Posterior cingulate gyrus (tissue), 11 donors: Measurements from ENCODE around the gene SLC39A8.
"Not testable (repeated sequence)": the region's sequence is repeated elsewhere in the genome, so short reads cannot be mapped to it uniquely, and the experiment has no call there.

Experiments
- DNase-seq, 10 donors: peaks; one replicate each; pipeline versions ENCODE4 v3.0.0 to v3.0.0-alpha.2; 2020 to 2021; ENCODE audit warnings: mixed read lengths in 3 of 10
- intact Hi-C: fragments of 100-400 bp; cut with DNase I; formaldehyde crosslinking; loops from one replicate; pipeline ENCODE4 v1.15.1; 2023

SLC39A8 gene

DNA sequence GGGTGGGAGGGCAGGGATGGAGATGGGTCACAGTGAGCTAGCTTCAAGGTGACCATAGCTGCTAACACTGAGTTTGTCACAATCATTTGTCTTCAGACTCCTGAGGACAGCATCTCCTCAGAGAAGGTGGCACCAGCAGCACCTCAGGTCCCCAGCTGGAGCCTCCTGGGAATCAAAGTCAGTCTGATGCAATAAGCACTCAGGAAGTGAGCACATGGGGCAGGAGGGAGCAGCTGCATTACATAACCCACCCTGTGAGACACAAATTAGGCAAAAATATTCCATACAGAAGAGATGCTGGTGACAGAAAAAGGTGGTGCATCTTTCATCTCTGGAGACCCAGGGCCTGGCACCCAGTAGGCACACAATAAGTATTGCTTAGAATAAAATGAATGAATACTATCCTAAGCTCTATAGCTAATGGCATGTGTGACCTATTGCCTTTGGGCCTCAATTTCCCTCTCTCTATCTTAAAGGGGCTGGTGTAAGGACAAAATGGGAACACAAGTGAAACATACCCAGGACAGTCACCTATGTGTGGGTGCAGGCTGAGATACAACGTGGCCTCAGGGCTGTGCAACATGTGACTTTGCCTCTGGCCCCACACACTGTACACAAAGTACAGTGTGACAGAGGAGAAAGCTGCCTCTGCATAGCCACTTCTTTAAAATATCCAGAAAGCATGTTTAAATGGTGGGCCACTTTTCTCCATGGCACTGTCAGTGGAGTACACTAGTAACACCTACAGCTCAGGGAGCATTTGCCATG lies 37.1 kb downstream of the SLC39A8 start:
- DNase-seq, result peak in 1 of 10 donors; percentile 34
- intact Hi-C loops, result no loop called here

DNA sequence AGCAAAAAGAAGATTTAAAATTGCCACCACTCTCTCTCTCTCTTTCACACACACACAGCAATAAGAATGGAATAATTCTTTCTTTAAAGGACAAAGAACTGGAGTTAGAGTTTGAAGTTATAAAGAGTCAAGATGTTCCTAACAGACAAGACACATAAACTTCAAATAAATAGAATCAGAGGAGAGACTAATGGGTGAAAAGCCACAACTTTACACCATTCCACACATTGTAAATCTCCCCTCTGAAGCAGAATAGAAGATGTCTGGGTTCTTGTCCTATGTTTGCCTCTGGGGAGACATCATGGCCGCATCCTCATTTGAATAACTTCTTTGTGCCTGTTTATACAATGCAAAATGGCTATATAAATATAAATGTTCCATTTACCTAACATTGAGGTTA lies 39.6 kb downstream of the SLC39A8 start:
- no peak for DNase-seq
- intact Hi-C loops, result no loop called here

DNA sequence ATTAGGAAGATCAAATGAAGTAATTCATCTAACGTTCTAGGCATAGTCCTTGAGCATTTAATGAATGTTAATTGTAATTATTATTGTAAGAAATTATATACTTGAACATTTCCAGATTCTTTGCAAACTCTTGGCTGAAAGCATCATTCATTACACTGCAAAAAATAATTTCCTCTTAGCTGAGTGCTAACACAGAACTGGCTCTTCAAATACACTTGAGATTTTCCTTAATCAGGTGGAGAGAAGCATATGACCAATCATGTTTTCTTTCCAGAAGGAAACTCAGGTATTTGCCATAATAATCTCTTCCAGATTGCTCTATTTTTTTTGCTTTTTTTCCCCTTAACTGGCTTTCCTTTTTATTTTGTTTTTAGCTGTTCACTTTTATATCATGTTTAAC lies 42.5 kb downstream of the SLC39A8 start:
- DNase-seq, result no peak
- intact Hi-C loops, result no loop called here

DNA sequence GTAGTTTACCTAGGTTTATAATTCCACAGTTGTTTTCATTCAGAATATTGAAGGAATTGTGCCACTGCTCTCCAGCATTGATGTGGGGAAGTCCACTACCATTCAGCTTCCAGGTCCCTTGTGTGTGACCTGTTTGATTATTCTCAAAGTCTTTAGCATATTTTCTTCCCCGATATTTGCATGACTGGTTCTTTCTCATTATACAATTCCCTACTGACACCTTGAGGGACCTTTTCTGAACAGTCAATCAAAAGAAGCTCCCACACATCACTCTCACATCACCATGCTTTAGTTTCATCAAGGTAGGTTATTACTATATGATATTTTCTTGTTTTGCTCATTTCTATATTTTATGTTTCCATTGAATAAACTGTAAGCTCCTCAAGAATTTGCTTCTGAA lies 44.1 kb downstream of the SLC39A8 start:
- intact Hi-C loops, result no loop called here
- DNase-seq, result no peak

DNA sequence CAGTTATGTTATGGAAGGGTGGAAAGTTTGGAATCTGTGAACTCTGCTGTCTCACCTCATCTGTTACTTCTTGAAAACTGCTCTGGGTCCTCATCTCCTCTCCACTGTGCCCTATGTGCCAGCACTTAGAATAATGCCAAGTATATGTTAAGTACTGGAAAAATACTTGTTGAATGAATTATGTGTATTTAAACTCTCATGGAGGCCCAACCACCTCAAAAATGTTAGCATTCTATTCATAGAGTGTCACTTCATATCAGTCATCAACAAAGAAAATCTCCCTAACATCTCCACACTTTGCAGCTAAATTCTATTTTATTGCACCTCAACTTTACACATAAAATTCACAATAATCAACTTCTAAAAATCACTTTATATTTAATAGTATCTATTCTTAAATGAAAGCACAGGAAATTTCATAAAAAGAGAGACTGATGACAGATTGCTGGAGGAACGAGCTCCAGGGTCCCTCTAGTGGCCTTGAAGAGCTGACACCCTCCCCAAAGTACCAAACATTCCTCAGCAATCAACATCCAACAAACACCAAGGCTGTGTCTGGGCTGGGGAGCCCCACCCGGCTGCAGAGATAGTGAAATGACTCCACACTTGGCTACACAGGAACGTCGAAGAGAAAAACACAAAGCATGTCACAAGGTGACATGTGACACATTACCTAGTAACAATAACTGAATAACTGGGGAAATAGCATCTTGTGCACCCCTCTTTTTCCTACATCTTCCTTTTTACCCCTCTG lies 45.8 kb downstream of the SLC39A8 start:
- DNase-seq, result peak in 6 of 10 donors; percentile 7 to 83 (median 13)
- intact Hi-C loops, result no loop called here

DNA sequence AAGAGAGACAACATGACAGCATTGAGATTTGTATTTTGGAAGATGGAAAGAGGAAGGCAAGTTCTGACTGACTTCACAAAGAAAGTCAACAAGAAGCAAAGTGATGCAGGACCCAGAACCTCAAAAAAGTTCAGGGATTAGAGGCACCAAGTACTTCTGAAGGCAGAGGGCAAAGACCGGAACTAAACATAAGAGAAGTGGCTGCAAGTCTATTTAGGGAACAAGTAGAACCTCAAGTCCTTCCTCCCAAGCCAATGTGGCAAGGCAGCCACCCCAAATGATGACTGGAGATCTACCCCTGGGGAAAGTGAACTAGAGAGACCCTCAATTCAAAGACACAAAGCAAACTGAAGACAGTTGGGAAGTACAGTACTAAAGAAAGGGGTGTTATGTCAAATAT lies 46.6 kb downstream of the SLC39A8 start:
- intact Hi-C loops, result no loop called here
- no peak for DNase-seq

DNA sequence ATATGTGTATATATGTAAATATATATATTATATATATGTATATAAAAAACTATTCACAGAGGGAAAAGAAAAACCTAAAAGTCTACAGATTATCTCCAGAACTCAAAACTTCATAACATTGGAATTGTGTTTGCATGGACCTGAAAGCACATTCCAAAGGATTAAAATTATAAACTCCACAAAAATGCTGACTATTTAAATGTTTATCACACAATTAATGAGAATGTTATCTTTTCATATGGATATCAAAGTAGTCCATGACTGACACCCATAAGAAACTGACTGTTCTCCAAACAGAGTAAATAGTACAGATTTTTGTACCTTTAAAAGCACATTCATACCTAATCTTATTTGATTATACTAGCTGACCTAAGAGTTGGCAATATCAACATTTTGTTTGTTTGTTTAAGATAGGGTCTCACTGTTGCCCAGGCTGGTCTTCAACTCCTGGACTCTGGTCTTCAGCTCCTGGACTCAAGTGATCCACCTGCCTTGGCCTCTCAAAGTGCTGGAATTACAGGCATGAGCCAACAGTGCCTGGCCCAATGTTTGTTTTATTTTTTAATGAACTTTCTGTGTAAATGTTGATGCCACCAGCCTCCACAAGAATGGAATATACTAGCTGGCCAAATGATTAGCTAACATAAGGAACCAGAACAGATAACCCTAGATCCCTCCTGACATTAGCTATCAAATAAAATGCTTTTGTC lies 50.0 kb downstream of the SLC39A8 start:
- intact Hi-C loops, result no loop called here
- no peak for DNase-seq

DNA sequence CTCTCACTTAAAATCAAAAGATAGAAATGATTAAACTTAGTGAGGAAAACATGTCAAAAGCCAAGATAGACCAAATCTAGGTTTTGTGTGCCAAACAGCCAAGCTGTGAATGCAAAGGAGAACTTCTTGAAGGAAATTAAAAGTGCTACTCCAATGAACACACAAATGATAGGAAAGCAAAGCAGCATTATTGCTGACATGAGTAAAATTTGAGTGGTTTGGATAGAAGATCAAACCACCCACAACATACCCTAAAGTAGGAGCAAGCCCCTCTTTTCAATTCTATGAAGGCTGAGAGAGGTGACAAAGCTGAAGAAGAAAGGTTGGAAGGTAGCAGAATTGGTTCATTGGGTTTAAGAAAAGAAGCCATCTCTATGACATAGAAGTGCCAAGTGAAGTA lies 56.8 kb downstream of the SLC39A8 start:
- no peak for DNase-seq
- intact Hi-C loops, result no loop called here

DNA sequence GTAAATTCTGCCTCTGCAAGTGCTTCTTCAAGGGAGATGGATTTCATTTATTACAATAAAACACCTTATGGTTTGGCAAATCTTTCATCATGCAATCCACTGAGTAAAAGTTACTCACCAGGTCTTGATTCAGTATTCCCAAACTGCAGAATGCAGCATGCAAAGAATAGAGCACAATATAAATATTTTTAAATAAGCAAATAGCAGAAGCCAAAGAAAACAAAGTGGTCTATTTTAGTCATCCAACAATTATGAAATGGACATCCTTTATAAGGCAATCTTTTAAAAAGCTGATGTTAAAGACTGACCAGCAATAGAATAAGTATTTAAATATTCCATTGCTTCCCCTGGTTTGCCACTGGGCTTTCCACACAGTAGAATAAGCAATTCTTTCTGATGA lies 59.5 kb downstream of the SLC39A8 start:
- intact Hi-C loops, result no loop called here
- DNase-seq, result no peak

DNA sequence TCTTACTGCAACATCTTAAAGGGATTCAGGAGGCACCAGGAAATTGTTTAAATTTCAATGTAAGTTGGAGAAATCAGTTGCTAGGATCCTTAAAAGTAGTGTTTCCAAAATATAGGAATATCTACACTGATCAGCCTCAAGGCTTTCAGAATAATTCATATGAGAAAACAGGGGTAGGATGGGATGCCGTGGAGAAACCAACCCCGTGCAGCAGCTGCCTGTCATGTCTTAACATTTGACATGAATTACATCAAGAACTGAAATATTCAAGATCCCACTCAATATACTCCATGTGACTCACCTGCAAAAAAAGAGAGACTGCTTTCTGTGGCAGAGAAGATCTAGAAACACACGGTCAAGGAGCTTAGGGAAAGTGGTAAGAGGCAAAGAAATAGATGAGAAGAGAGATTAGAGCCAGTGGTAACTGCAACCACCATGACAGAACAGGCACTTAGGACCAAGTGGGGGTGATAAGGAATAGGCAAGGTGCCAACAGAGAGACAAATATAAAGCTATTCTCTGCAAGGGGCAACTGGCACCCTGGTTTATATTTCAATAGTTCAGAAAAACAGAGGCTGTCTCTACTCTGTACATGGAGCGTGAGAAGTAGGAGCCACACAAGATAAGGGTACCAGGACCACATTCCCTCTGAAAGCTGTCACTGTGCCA lies 64.0 kb downstream of the SLC39A8 start:
- DNase-seq, result no peak
- intact Hi-C loops, result no loop called here

DNA sequence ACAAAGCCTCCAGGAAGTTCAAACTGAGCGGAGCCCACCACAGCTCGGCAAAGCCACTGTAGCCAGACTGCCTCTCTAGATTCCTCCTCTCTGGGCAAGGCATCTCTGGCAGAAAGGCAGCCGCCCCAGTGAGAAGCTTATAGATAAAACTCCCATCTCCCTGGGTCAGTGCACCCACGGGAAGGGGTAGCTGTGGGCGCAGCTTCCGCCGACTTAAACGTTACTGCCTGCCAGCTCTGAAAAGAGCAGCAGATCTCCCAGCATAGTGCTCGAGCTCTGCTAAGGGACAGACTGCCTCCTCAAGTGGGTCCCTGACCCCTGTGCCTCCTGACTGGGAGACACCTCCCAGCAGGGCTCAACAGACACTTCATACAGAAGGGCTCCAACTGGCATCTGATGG lies 72.0 kb downstream of the SLC39A8 start:
- intact Hi-C loops, DNase-seq: not testable (repeated sequence)

DNA sequence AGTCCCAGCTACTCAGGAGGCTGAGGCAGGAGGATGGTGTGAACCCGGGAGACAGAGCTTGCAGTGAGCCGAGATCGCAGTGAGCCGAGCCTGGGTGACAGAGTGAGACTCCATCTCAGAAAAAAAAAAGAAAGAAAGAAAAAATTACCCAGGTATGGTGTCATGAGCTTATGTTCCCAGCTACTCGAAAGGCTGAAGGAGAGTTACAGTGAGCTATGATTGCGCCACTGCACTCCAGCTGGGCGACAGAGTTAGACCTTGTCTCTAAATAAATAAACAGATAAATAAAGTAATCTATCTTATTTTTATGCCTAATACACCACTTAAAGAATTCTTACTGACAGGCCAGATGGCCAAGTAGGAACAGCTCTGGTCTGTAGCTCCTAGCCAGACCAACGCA lies 73.0 kb downstream of the SLC39A8 start:
- intact Hi-C loops, result no loop called here
- DNase-seq, result no peak

DNA sequence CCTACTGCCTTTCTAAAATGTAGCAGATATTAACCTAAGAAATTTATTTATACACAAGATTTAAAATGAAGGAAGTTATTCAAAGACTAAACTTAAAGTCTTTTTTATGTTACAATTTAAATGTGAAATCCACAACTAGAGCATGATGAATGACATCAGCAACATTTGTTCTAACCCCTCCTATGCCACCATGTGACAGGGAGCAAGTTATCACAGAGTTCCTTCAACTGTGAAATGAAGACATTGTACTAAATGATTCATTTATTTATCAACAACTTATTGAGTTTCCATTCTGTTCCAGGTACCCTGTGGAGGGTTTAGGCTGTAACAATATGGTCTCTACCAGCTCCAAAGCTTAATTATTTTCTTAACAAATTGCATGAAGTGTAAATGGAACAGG lies 76.9 kb downstream of the SLC39A8 start:
- no peak for DNase-seq
- intact Hi-C loops, result no loop called here

DNA sequence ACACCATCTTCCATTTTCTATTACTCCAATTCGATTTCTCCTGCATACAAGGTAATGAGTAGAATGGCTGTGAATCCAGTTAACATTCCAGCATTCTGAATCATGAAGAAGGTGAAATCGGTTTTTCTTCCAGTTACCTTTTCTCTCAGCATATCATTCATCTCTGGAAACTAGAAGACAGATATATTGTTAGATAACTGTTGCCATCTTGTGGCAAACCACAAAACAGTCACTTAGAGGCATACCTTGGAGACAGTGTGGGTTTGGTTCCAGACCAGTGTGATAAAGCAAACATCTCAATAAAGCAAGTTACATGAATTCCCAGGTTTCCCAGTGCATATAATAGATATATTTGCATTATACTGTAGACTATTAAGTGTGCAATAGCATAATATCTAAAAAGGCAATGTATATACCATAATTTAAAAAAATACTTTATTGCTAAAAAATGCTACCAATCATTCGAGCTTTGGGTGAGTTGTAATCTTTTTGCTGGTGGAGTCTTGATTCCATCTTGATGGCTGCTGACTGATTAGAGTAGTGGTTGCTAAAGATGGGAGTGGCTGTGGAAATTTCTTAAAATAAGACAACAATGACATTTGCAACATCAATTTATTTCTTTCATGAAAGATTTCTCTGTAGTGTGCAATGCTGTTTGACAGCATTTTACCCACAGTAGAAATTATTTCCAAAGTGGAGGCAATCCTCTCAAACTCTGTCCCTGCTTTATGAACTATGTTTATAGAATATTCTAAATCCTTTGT lies 82.1 kb downstream of the SLC39A8 start:
- intact Hi-C loops, result no loop called here
- no peak for DNase-seq

DNA sequence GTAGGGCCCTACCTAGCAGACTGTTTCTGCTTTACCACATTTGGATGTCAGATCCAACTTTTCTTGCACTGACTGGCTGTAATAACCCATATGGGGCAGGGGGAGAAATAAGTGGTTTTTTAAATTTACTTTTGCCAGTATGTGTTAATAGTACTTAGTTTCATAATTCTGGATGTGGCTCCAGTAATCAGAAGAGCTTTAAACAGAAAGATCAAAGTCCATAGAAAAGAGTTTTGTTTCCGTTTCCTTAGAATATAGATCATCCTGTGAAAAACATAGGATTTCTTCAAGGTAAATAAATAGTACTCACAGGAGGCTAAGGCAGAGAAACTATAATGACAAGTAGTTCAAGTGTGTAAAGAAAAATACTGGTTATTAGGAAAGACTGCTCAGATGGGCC lies 85.6 kb downstream of the SLC39A8 start:
- intact Hi-C loops, result no loop called here
- DNase-seq, result no peak

DNA sequence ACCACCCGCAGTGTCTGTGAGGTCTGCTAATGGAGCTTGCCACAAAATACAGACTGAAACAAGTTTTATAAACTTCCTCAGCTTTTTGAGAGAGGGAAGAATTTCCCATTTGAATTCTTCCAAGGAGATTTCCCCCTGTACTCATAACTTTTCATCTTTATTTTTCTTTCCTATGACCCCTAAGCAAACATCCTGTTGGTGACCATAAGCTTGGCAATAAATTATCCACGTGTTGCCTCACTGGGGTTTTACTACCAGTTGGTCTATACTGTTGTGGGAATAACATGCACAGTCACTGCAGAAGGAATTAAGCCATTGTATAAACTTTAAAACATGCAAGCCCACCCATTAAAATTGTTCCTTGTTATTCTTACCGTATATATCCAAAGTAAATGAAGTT lies 86.2 kb downstream of the SLC39A8 start:
- no peak for DNase-seq
- intact Hi-C loops, result no loop called here

DNA sequence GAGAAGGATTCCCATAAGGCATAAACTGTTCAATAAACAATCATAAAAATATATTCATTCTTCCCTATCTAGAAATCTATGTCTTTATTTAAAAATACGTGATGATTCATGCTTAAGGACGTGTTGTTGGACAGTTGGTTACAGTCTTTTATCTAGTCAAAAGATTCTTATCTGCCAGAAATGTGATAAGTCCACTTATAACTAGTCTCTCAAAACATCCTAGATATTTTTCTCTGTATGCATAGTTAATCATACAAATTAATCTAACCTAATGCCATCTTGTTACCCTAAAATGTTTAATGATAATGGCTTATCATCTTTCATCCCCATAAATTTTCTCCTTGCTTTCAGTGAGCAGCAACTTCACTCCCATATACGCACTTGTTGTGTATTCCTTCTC lies 89.0 kb downstream of the SLC39A8 start:
- intact Hi-C loops, result no loop called here
- DNase-seq, result no peak

DNA sequence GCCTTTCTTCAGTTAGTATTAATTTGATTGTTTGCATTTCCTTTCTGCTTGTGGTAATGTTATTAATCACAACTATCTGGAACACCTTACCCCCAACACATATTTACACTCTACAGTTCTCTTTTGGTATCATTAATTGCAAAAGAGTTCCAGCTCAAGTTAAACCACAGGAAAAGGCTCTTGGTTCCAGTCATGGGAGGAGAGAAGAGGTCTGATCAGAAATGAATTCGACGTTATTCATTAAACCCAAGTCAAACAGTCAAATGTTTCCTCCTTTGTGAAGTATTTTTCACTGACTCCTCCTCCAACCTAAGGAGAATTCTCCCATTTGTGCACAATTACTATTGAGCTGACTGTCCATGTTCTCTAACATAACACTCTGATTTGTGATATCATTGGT lies 91.4 kb downstream of the SLC39A8 start:
- DNase-seq, result no peak
- intact Hi-C loops, result no loop called here

DNA sequence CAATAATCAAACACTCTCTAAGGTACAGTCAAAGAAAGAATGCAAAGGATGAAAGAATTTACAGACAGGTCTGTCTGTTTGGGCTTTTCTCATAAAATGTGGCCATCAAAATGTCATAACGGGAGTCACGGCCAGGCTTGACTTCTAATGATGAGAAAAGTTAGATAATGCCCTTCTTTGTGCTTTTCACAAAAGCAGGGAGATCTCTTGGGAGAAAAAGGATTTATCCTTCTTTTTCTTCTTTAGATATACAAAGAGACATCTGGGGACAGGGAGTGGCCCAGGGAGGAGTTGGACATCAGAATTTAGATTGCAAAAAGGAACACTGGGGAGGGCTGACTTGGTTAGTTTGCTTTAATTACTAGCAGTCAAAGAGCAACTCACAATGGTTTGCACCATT lies 93.1 kb downstream of the SLC39A8 start:
- no peak for DNase-seq
- intact Hi-C loops, result no loop called here

DNA sequence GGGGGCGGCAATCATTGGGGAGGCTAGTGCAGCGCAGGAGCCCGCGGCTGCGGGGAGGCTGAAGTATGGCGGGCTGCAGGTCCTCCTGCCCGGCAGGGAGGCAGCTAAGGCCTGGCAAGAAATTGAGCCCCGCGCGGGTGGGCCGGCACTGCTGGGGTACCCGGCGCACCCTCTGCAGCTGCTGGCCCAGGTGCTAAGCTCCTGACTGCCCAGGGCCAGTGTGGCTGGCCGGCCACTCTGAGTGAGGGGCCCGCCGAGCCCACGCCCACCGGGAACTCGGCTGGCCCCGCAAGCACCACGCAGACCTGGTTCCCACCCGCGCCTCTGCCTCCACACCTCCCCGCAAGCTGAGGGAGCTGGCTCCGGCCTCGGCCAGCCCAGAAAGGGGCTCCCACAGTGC lies 94.9 kb downstream of the SLC39A8 start:
- intact Hi-C loops, result no loop called here
- no peak for DNase-seq
